ENCODE data around the gene STMN1.
A peak's percentile ranks its signal among the peaks of the same experiment; 100 is the strongest.

The STMN1 gene

GRCh38 chr1:25922056-25922970, 16.1 kb upstream of the STMN1 start:
- peak in 1 of 2 donors; percentile 16 for DNase-seq (ENCODE audit: low read depth in 2 of 2)

DNA sequence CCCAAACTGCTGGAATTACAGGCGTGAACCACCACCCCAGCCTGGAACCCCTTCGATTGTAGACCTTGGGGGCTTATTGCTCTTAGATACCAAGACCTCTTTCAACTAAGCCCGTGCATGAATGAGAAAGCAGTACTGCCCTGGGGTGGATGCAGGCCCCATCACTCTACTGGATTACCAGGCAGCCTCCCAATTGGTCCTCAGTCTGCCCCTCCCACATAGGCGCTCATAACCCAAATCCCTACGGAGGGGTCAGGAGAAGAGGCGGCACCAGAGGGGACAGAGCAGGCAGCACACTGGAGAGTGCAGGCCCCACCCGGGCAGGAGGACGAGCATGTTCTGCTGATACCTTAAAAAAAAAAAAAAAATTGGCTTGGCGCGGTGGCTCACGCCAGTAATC, 12.4 kb upstream of the STMN1 start:
- no peak for DNase-seq (ENCODE audit: low read depth in 2 of 2)

GRCh38 chr1:25917996-25918395, 11.8 kb upstream of the STMN1 start:
- no peak for DNase-seq (ENCODE audit: low read depth in 2 of 2)

GRCh38 chr1:25916460-25916859, 10.2 kb upstream of the STMN1 start:
- no peak for DNase-seq (ENCODE audit: low read depth in 2 of 2)

GRCh38 chr1:25914074-25914995, 8.1 kb upstream of the STMN1 start:
- no peak for DNase-seq (ENCODE audit: low read depth in 2 of 2)

DNA sequence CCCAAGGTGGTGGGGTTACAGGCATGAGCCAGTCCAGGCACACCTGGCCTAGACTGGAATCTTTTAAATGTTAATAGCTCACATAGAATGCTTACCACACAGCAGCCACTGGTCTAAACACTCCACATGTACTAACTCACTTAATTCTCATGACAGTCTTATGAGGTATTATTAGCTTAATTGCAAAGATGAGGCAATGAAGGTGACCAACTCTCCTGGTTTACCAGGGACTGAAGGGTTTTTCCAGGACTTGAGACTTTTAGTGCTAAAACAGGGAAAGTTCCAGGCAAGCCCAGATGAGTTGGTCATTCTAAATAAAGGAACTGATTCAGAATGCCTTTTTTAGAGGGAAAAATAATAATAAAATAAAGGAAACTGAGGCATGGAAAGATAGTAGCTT, 7.0 kb upstream of the STMN1 start:
- DNase-seq (ENCODE audit: low read depth in 2 of 2): no peak

- no peak for DNase-seq (ENCODE audit: low read depth in 2 of 2)
Measured at GRCh38 chr1:25912076-25912831, 6.0 kb upstream of the STMN1 start.

DNA sequence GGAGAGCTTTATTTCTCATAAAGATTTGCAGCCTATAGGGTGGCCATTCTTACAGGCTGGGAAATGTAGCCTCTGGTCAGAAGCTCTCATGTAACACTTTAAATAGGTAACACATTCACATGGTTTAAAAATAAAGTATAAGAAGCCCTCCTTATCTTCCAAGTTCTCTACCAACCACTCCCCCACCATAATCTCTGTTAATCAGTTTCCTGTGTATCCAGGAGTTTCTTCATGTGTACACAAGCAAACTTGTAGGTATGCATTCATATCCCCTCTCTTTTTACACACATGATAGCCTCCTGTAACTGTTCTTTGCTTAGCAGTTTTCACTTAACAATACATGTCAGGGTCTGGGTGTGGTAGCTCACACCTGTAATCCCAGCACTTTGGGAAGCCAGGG, 4.9 kb upstream of the STMN1 start:
- DNase-seq (ENCODE audit: low read depth in 2 of 2): no peak

DNA sequence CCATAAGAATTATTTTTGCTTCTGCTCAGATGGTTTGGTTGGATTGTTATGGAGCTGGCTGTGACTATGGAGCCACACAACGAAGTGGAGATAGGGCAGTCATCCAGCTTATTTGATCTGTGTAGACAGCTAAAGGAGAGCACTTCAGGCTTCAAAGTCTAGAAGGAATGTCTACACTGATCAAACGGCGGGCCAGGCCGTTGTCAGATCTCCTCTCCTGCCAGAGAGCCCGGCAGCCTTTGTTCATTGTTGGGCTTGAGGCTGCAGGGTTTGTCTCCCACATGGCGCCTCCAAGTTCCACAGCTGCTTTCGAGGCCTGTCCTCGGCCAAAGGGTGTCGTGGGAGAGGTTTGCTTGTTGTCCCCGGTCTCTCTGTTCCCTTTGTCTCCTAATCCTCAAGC, 2.8 kb upstream of the STMN1 start:
- no peak for DNase-seq (ENCODE audit: low read depth in 2 of 2)

- no peak for DNase-seq (ENCODE audit: low read depth in 2 of 2)
Measured at GRCh38 chr1:25908161-25908560, 1.9 kb upstream of the STMN1 start.

GRCh38 chr1:25907601-25908000, 1.4 kb upstream of the STMN1 start:
- DNase-seq (ENCODE audit: low read depth in 2 of 2): no peak

DNA sequence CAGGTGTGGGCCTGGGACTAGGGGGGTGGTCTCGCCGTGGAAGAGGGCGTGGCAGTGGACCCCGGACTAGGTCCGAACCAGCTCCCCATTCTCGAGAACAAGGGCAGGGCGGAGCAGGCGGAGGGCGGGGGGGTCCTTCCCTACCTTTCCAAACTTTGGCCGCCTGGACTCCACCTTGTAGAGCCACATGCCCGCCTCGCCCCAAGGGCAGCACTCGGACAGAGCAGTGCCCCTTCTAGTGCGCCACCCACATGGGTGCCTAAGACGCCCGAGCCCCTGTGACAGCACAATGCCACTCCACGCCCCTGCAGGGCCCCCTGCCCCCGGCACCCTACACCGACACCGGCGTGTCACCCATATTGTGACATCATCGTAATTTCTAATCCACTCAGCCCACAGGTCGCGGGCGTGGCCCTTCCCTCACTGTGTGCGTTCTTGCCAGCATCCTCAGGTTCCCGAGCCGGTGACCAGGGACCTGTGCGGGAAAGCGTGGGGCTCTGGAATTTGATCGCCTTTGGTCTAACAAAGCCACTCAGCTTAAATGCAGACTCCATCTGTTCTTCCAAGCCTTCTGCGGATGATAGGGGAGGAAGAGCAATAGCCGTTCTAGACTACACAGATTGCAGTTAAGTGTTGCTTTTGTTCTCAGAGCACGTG, 553 bp upstream of the STMN1 start:
- no peak for DNase-seq (ENCODE audit: low read depth in 2 of 2)

DNA sequence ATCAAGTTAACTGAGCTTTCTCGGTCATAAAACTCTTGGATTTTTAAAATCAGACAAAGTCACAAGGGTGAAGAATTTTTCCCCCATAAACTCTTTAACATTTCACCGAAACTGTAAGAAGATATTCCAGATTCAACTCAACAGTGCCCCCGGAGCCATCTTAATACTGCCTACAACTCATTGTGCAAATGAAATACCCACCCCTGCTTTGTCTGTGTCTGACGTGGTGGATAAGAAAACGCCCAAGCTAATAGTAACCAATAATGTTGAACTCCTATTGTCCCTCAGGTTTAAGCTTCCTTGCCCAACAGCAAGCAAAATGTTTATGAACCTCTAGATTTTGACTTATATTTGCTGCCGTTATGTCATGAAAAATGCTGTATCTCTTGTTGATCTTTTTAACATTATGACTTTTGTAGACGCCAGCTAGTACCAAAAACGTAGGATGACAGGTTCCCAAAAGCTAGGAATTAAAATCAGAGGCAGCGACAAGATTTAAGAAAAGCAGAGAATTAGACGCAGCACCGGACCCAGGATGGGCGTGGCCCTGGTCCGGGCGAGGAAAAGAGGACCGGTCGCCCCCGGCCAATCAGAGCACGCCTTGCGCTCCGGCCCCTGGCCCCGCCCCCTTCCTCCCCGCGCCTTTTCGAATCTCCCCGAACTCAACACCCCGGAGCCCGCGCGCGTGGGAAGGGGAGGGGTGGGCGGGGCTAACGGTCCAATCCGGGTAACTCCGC, 1.1 kb downstream of the STMN1 start:
- DNase-seq (ENCODE audit: low read depth in 2 of 2): peak; percentile 73 to 90

GRCh38 chr1:25903986-25904385, 2.2 kb downstream of the STMN1 start:
- DNase-seq (ENCODE audit: low read depth in 2 of 2): no peak

DNA sequence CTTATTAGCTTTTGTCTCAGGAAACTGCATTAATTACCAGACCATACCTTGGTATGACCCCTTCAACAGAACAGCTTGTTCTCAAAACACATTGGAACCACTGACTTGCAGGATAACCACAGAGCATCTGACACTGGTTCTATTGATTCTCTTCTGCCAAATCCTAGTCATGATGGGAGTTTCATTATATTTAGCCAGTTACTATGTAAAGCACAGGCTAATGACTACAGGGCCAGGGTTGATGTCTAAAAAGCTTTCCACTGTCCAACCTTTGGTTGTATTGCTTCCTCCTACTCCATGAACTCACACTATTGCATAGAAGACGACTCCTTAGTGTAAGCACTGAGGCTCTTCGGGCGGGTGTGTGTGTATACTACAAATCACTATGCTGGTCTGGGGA, 3.8 kb downstream of the STMN1 start:
- no peak for DNase-seq (ENCODE audit: low read depth in 2 of 2)

- no peak for DNase-seq (ENCODE audit: low read depth in 2 of 2)
Measured at GRCh38 chr1:25900219-25900618, 6.0 kb downstream of the STMN1 start.

DNA sequence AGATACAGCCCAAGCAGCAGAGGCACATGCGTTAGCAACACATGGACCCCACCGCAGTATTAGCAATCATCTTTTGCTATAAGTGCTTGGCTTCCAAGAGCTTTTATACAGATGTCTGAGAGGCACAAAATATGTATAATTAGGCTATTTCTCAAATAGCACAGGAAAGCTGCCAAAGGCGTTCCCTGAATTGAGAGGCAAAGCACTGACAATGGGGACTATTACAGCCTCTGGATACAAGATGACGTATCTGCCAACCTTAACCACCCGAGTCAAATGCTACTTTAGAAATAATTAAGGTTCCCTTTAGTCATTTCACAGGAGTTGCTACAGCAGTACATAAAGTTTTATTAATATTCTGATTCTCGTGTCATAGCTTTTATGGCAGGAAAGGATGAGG, 6.4 kb downstream of the STMN1 start:
- DNase-seq (ENCODE audit: low read depth in 2 of 2): no peak

- DNase-seq (ENCODE audit: low read depth in 2 of 2): no peak
Measured at GRCh38 chr1:25898223-25899015, 7.8 kb downstream of the STMN1 start.

GRCh38 chr1:25897754-25898153, 8.5 kb downstream of the STMN1 start:
- no peak for DNase-seq (ENCODE audit: low read depth in 2 of 2)

GRCh38 chr1:25896266-25896665, 10.0 kb downstream of the STMN1 start:
- no peak for DNase-seq (ENCODE audit: low read depth in 2 of 2)
